Activated T-cell treated with anti-CD3 and anti-CD28 coated beads, Interleukin-2, amount 50 U/mL, for 24 hours (primary cell): ENCODE measurements around the gene ATP8B4.

ENCODE experiments used
- DNase-seq: peaks from one replicate; pipeline ENCODE4 v3.0.0-alpha.2; 2020
- H3K27ac Mint-ChIP-seq: 2 replicates; pipeline ENCODE4 v1.8.0; 2020; ENCODE audit warnings: mild to moderate bottlenecking, mixed read lengths
- H3K27me3 Mint-ChIP-seq: 2 replicates; pipeline ENCODE4 v1.8.0; 2020; ENCODE audit warnings: mixed read lengths
- H3K36me3 Mint-ChIP-seq: 2 replicates; pipeline ENCODE4 v1.8.0; 2020; ENCODE audit warnings: low read depth, mixed read lengths
- H3K4me1 Mint-ChIP-seq: 2 replicates; pipeline ENCODE4 v1.8.0; 2020; ENCODE audit warnings: low read depth, mixed read lengths
- H3K4me3 Mint-ChIP-seq: 2 replicates; pipeline ENCODE4 v1.8.0; 2020; ENCODE audit warnings: mild to moderate bottlenecking, moderate library complexity, mixed read lengths
- H3K9me3 Mint-ChIP-seq: 2 replicates; pipeline ENCODE4 v1.8.0; 2020; ENCODE audit warnings: mixed read lengths

Gene ATP8B4

DNA sequence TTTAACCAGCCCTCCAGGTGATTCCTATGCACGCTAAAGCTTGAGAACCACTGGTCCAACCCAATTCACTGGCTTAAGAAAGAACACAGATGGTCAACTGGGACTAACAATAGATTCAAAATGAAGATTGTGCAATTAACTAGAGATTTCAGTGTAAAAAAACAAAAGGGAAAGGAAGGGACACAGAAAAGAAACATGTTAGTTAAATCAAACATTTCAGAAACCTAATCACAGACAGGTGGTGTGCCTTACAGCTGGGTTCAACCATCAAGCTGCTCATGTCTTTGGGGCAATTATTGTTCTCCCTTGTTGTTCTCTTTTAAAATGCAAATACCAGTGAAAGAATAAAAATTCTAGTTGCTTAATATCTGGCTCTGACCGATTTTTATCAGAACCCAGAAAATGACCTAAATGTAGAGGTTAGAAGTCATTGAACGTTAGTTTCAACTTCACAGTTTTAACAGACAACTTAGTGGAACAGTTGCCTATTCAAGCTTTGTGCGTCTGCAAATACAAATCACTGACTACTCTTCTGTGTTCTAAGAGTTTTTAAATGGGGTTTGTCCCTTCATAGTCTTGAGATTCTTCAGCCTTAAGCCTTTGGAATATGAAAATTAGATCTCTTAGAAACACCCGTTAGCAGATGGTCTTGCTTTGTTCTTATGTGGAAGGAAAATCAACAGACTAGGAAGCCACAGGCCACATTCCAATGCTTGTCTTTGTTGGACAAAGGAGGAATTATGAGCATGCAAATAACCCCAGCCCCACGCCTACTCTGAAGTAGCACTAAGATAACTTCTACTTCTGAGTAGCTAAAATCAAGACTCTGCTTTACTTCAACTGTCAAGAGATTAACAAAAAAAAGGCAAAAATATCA, 223.4 kb downstream of the ATP8B4 start:
- Mint-ChIP-seq H3K27ac (no peak overlapping the region), H3K4me3 (no peak overlapping the region), H3K9me3 (no peaks in the 10 kb centered on the region), H3K27me3 (no peaks in the 10 kb centered on the region), H3K36me3 (no peaks in the 10 kb centered on the region), H3K4me1 (no peaks in the 10 kb centered on the region)
- DNase-seq, result no peak

DNA sequence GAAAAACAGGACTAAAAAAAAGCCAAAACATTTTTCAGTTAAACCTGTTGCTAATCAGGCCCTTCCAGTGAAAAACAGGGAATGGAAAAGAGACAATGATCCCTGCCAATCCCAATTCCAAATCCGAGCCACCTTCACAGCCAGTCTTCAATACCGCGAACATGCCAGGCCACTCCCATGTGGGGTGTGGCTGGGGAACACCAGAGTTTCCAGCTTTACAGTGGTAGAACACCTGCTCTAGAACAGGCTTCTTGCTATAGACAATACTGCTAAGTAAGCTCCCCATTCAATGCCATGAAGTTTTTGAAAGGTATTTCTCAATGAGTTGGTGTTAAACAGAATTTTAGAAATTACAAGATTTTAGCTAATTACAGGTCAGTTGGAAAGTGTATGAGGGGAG, 228.3 kb downstream of the ATP8B4 start:
- no peaks in the 10 kb centered on the region for H3K36me3 Mint-ChIP-seq
- no peak overlapping the region for H3K4me3 Mint-ChIP-seq
- DNase-seq, result no peak
- no peaks in the 10 kb centered on the region for H3K27me3 Mint-ChIP-seq
- no peaks in the 10 kb centered on the region for H3K4me1 Mint-ChIP-seq
- no peaks in the 10 kb centered on the region for H3K9me3 Mint-ChIP-seq
- H3K27ac Mint-ChIP-seq, result no peak overlapping the region

DNA sequence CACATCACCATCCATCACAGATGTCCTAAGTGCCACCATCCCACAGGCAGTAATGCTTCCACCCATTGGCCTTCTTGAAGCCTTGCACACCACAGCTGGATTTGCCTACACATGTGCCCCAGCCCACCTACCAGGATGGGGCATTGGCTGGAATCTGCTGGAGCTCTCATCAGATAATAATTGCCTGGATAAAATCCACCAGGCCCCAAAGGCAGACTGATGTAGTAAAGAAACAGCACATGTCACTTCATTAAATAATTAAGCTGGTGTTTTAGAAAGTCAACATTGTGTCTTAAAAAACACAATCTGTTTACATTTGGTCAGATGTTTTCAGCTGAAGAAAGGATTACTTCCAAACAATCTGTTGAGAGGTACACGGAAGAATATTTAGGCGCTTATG, 229.5 kb downstream of the ATP8B4 start:
- no peaks in the 10 kb centered on the region for H3K36me3 Mint-ChIP-seq

DNA sequence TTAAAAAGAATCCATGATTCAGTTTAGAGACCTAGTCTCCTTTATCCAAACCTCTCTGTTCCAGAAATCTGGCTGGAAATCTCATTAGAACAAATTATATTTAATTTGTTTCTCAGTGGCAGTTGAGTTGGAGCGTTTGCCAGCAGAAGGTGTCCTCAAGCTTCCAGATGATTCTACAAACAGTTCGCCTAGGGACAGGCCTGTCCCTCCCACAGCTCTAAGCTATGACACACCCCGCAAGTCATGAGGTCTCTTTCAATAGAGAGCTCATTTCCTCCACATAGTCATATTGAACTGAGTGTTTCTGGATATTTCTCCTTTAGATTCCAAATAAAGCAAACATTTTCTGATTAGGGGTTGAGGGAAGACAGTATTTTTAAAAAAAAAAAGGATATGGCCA, 230.3 kb downstream of the ATP8B4 start:
- DNase-seq, result no peak
- Mint-ChIP-seq H3K36me3 (no peaks in the 10 kb centered on the region), H3K4me1 (no peaks in the 10 kb centered on the region), H3K9me3 (no peaks in the 10 kb centered on the region), H3K27me3 (no peaks in the 10 kb centered on the region), H3K4me3 (no peak overlapping the region), H3K27ac (no peak overlapping the region)

More for the DNA sequence above, 229.5 kb downstream of the ATP8B4 start:
- Mint-ChIP-seq H3K4me1 (no peaks in the 10 kb centered on the region), H3K4me3 (no peak overlapping the region), H3K27me3 (no peaks in the 10 kb centered on the region), H3K9me3 (no peaks in the 10 kb centered on the region), H3K27ac (no peak overlapping the region)
- no peak for DNase-seq

DNA sequence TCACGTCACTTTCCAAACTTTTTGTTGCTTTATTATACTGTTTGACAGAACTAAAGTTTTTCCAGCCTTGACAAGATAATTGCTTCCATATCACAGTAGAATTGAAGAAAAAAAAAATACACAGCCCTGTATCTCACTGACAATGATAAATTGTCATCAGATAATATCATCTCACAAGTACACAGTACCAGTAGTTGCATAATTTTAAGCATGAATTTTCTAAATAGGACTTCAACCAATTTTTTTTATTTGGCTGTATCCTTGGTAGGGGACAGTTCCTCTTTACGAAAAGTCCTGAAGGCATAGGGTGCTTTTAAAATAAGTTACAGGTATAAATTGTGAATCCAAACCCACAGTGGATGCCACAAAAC, 230.7 kb downstream of the ATP8B4 start:
- H3K36me3 Mint-ChIP-seq, result no peaks in the 10 kb centered on the region
- H3K9me3 Mint-ChIP-seq, result no peaks in the 10 kb centered on the region
- no peak overlapping the region for H3K27ac Mint-ChIP-seq
- DNase-seq, result no peak
- no peak overlapping the region for H3K4me3 Mint-ChIP-seq
- no peaks in the 10 kb centered on the region for H3K4me1 Mint-ChIP-seq
- H3K27me3 Mint-ChIP-seq, result no peaks in the 10 kb centered on the region

DNA sequence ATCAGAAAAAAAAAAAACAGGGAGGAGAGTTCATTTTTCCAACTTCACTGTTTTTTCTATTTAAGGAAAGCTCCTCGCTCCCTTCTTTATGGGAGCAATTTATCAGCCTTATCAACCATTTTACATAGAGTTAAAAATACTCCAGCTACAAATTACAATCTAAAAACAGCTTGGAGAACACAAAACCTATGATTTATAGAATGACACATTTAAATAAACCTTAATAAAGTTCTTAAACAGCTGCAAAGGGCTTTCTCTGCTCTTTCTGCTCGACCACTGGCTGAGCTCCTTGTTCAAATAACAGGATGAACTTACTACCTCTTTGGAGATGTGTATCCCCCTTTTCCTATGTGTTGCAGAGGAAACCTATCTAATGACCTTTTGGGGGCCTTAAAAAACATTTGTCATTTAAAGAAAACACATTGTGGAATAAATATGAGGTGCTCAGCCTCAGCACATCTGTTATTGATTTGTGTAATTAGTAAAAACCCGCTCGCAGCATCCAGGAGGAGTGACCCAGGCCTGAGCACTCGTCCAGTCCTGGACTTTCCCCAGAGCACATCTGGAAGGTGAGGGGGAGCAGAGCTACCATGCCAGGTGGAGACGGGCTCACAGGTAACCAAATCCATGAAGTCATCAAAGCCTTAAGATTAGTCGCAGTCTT, 231.2 kb downstream of the ATP8B4 start:
- H3K4me3 Mint-ChIP-seq, result no peak overlapping the region
- DNase-seq, result no peak
- H3K27ac Mint-ChIP-seq, result no peak overlapping the region
- no peaks in the 10 kb centered on the region for H3K4me1 Mint-ChIP-seq
- no peaks in the 10 kb centered on the region for H3K27me3 Mint-ChIP-seq
- no peaks in the 10 kb centered on the region for H3K36me3 Mint-ChIP-seq
- H3K9me3 Mint-ChIP-seq, result no peaks in the 10 kb centered on the region

DNA sequence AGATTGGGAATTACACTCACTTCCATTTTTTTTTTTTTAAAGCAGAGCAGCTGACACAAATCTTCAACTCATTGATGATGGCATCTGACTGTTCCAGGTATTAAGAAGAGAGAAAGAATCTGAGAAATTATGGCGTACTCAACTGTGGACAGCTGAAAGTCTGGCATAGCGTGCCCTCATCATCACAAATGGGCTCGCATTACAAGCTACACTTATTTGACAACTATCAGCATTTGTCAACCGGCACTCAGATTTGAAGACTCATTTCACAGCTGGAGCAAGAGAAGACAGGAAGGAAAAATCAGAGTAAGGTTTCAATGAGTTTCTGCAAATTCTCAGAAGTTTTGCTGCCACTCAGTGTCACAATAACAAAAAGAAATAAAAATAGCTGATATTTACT, 235.9 kb downstream of the ATP8B4 start:
- H3K36me3 Mint-ChIP-seq, result no peaks in the 10 kb centered on the region
- no peak overlapping the region for H3K4me3 Mint-ChIP-seq
- no peaks in the 10 kb centered on the region for H3K9me3 Mint-ChIP-seq
- no peaks in the 10 kb centered on the region for H3K4me1 Mint-ChIP-seq
- DNase-seq, result no peak
- no peaks in the 10 kb centered on the region for H3K27me3 Mint-ChIP-seq
- no peak overlapping the region for H3K27ac Mint-ChIP-seq

DNA sequence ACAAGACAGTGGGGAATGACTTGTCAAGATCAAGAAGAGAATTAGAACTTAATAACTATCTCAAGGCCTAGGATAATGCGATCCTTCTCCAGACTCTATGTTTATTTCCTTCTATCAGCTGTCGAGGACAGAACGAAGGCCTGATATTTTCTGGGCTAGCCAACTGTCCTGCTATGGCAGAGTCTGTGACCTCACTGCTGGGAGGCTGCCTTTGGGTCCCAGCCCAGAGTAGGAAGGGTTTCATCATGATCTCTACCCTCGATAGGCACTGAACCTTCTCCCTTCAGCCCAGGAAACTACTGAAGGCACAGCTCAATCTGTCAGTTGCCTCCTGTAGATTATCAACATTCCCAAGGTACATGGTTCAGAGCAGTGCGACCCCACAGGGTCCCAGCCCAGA, 237.2 kb downstream of the ATP8B4 start:
- no peak overlapping the region for H3K27ac Mint-ChIP-seq

DNA sequence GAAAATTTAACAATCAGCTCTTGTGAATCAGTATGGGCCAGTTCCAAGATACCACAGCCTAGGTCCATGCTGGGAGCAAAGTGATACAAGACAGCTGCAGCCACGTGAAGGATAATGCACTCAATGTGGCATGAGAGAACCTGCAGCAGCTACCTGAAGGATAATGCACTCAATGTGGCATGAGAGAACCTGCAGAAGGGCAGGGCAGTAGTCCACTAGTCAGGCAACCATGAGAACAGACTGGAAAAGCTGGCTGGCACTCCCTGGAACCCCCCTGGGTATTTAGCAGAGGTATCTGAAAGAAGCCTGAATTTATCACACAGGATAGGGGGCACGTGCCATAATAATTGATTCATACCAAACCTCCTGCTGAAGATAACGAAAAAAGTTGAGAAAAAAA, 237.6 kb downstream of the ATP8B4 start:
- Mint-ChIP-seq H3K4me3 (no peak overlapping the region), H3K36me3 (no peaks in the 10 kb centered on the region), H3K27me3 (no peaks in the 10 kb centered on the region), H3K27ac (no peak overlapping the region), H3K4me1 (no peaks in the 10 kb centered on the region), H3K9me3 (no peaks in the 10 kb centered on the region)
- DNase-seq, result no peak

More for the DNA sequence above, 237.2 kb downstream of the ATP8B4 start:
- H3K4me3 Mint-ChIP-seq, result no peak overlapping the region
- no peaks in the 10 kb centered on the region for H3K36me3 Mint-ChIP-seq
- DNase-seq, result no peak
- no peaks in the 10 kb centered on the region for H3K27me3 Mint-ChIP-seq
- no peaks in the 10 kb centered on the region for H3K9me3 Mint-ChIP-seq
- no peaks in the 10 kb centered on the region for H3K4me1 Mint-ChIP-seq

DNA sequence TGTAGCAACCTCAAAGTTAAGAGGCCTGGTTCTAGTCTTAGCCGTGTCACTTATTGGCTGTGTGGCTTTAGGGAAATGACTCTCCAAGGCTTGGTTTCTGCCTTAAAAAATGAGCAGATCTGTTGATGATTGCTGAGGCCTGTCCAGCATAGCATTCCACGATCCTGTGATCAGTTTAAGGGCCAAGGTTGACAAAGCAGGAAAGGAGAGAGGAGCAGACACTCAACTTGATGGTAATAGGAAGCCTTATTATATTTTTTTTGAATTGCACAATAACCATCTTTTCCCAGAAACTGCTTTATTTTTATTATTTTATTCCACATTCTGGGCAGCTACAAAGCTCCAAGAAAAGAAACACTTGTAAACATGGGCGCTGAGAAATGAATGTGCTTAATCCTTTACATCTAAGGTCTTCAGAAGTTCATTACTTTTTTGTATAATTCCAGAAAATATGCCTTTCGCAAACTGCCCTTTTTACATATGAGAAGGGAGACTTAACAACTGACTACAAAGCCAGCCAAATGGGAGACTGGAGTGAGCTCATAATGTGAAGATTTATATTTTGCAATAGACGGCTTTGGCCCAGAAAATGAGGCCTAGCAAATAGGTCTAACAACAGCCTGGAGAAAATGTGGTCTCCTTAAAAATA, 241.0 kb downstream of the ATP8B4 start:
- H3K4me1 Mint-ChIP-seq, result no peaks in the 10 kb centered on the region
- H3K27me3 Mint-ChIP-seq, result no peaks in the 10 kb centered on the region
- H3K4me3 Mint-ChIP-seq, result no peak overlapping the region
- H3K9me3 Mint-ChIP-seq, result no peaks in the 10 kb centered on the region
- H3K36me3 Mint-ChIP-seq, result no peaks in the 10 kb centered on the region
- no peak overlapping the region for H3K27ac Mint-ChIP-seq
- DNase-seq, result no peak

DNA sequence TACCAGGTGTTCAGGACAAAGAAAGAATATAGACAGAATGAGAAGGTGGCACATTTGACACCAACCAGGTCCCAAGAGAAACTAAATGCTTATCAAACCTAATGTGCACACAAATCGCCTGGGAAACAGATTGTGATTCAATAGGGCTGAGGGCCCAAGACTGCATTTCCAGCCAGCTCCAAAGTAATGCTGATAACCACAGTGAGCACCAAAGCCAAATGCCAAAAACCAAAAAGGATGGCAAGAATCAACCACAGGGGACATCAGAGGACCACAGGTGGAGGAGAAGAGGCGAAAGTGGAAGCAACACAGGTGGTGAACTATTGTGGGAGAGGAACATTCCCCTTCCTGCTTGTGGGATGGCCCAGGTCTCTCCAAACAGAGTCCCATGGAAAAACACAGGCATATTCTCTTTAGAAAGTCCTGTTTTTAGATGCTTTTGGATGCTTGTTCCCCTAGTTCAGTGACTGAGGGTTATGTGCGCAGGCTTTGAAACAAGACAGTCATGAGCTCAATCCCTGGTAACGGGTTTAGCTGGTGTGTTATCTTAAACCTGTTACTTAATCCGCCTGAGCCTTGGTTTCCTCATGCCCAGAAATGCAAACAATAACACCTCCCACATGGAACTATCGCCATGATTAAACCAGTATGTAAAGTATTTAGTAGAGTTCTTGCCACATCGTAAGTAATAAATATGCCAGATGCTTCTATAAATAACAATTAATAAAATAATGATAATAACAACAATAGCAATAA, 241.7 kb downstream of the ATP8B4 start:
- Mint-ChIP-seq H3K27ac (no peak overlapping the region), H3K36me3 (no peaks in the 10 kb centered on the region), H3K4me1 (no peaks in the 10 kb centered on the region), H3K27me3 (no peaks in the 10 kb centered on the region), H3K4me3 (no peak overlapping the region), H3K9me3 (no peaks in the 10 kb centered on the region)
- DNase-seq, result no peak

DNA sequence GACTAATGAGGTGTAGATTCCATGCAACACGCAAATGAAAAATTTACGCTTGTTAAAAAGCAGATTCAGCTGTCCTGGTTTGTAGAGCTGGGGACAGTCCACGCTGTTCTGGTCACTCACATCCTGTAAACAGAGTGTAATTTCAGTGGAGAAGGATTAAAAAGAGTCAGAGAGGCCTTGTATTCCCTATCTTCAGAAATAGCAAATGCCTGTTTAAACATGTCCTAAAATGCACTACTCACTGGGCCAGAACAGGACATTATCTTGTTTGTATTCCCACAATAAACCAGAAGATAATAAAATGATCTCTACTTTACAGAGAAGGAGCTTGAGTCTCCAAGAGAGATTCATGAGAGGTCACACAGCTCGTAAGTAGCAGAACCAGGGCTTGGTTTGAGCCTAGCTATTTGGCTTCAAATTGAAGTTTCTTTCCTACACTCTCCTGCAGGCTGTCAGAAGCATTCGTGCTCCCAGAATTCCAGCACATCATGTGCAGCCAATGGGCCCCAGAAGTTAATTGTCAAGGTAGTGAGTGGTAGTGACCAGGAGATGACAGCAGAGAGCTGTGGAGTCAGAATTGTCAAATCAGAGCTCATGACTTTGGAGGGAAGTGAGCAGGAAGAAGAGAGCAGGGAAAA, 242.5 kb downstream of the ATP8B4 start:
- Mint-ChIP-seq H3K36me3 (no peaks in the 10 kb centered on the region), H3K4me3 (no peak overlapping the region), H3K27ac (no peak overlapping the region), H3K4me1 (no peaks in the 10 kb centered on the region), H3K9me3 (no peaks in the 10 kb centered on the region), H3K27me3 (no peaks in the 10 kb centered on the region)
- DNase-seq, result no peak

DNA sequence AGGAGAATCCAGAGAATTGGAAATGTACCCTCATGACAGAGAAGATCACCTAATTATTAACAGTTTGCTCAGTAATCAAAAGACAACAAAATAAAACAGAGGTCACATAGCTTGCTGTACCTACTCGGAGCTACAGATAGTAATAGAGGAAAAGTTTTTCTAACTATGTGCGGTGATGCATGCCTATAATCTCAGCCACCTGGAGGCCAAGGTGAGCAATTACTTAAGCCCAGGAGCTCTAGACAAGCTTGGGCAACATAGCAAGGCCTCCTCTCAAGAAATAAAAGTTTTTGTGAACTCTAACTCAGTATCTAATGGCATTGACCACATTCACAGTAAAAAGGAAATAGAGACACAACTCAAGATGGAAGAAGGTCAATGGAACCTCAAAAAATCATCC, 243.6 kb downstream of the ATP8B4 start:
- Mint-ChIP-seq H3K36me3 (no peaks in the 10 kb centered on the region), H3K27ac (no peak overlapping the region), H3K9me3 (no peaks in the 10 kb centered on the region), H3K27me3 (no peaks in the 10 kb centered on the region), H3K4me3 (no peak overlapping the region), H3K4me1 (no peaks in the 10 kb centered on the region)
- DNase-seq, result no peak

DNA sequence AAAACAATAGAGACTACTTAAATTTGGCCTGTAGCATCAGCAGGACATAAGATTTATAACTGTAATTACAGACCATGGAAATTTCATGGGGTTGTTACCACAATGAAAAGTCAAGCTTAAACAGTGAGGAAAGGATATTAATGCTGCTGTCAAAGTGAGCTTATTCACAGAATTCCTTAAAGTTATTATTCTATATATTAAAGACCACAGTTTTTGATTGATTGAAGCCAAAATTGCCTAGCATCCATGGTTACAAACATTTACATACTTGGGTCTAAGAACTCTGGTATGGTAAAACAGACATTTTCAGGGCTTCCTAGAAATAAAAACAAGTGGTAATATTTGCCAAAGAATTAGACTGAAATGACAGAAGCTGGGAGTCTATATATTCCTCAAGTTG, 248.6 kb downstream of the ATP8B4 start:
- Mint-ChIP-seq H3K4me1 (no peaks in the 10 kb centered on the region), H3K36me3 (no peaks in the 10 kb centered on the region), H3K4me3 (no peak overlapping the region), H3K27ac (no peak overlapping the region), H3K27me3 (peaks cover 10% of the 10 kb centered on the region), H3K9me3 (no peaks in the 10 kb centered on the region)
- DNase-seq, result no peak
